Measurements from ENCODE around the gene SMIM32. TPM values are rescaled to one million over a fixed set of nuclear protein-coding genes. Genes with fewer than 3 reads are reported as not detected.

Gene SMIM32
- total and polyA plus RNA-seq, 9 of the 15 experiments (the other 6 are each of a cell fraction or from before 2014, with no cell fraction given), result not detected

GRCh38 chr5:136185974-136186665, 6.8 kb downstream of the SMIM32 start (continued):
- TF ChIP-seq TRIM25 (IDR thresholded peaks at IDR 0.05; ENCODE audit: borderline replicate concordance) (no peak), SAFB2 (IDR thresholded peaks at IDR 0.05; ENCODE audit: borderline replicate concordance, low read depth, low read length, severe bottlenecking) (no peak)

- ChIA-PET CTCF (ENCODE audit: low intra/inter-chr PET ratio) (no interaction called here), POLR2A (no interaction called here)
- DNase-seq (ENCODE audit: extremely low read depth in 1 of 4, low spot score in 3 of 4) (no peak), ATAC-seq (no peak), FAIRE-seq (no peak)
- H3K27ac ChIP-seq (ENCODE audit: extremely low read depth, low read depth, low read length), result no peak overlapping the region
- no peaks in the 10 kb centered on the region for H3K9me1 ChIP-seq (ENCODE audit: control insufficient read depth, insufficient read depth, low read length)
- no peaks in the 10 kb centered on the region for H4K20me1 ChIP-seq (replicated peaks; ENCODE audit: control insufficient read depth, insufficient read depth, low read length)
- peaks cover 7% of the 10 kb centered on the region; the same call in 2 of the 3 replicates for H3K36me3 ChIP-seq (ENCODE audit: control insufficient read depth, insufficient read depth, low read length)
- H2AFZ ChIP-seq (ENCODE audit: low read depth, low read length), result no peak overlapping the region
- H3K4me3 ChIP-seq, result no peak overlapping the region
- BruUV-seq (replicated peaks), result no TSS peak
- no peaks in the 10 kb centered on the region for H3K4me1 ChIP-seq (replicated peaks in 1 of 2; ENCODE audit: control insufficient read depth in 2 of 2, insufficient read depth in 2 of 2, low read length in 2 of 2)
- no peak overlapping the region for H3K4me2 ChIP-seq (ENCODE audit: insufficient read depth, low read length)
- no peaks in the 10 kb centered on the region for H3K27me3 ChIP-seq (ENCODE audit: control insufficient read depth in 2 of 2, insufficient read depth in 2 of 2, low read length in 2 of 2)
- in situ Hi-C loops (cut with MboI), result no loop called here
- H3K79me2 ChIP-seq (ENCODE audit: control insufficient read depth, insufficient read depth, low read length), result no peaks in the 10 kb centered on the region
- no peak overlapping the region for H3K9ac ChIP-seq (ENCODE audit: insufficient read depth in 1 of 2, low read depth in 2 of 2, low read length in 2 of 2)
- TF ChIP-seq NFIC (IDR thresholded peaks at IDR 0.05), result no peak
- no peak for TF ChIP-seq KDM4B (IDR thresholded peaks at IDR 0.05; ENCODE audit: borderline replicate concordance in 2 of 2, low read depth in 1 of 2)
- no peak for TF ChIP-seq ARID2 (IDR thresholded peaks at IDR 0.05)
- no peak for TF ChIP-seq CHD4 (IDR thresholded peaks at IDR 0.05; ENCODE audit: insufficient read depth, insufficient replicate concordance, low read depth, low read length, poor library complexity, severe bottlenecking)
- no peak for TF ChIP-seq ZBTB26 (CRISPR knock-in tag; IDR thresholded peaks at IDR 0.05)
- TF ChIP-seq MBD2 (IDR thresholded peaks at IDR 0.05; ENCODE audit: borderline replicate concordance, low read depth), result no peak
- TF ChIP-seq NBN (IDR thresholded peaks at IDR 0.05; ENCODE audit: low read depth), result no peak
- no peak for TF ChIP-seq PYGO2 (tag; IDR thresholded peaks at IDR 0.05)
- TF ChIP-seq ZKSCAN8 (CRISPR knock-in tag; IDR thresholded peaks at IDR 0.05), result no peak
- TF ChIP-seq ARID3A (IDR thresholded peaks at IDR 0.05; ENCODE audit: borderline replicate concordance, low read depth, low read length), result no peak
- no peak for TF ChIP-seq PTTG1 (tag; IDR thresholded peaks at IDR 0.05; ENCODE audit: low read depth)
- no peak for TF ChIP-seq SP1 (CRISPR knock-in tag; IDR thresholded peaks at IDR 0.05)
- no peak for TF ChIP-seq CAMTA2 (CRISPR knock-in tag; conservative IDR thresholded peaks at IDR 0.05)
- no peak for TF ChIP-seq SIN3A (IDR thresholded peaks at IDR 0.05; ENCODE audit: borderline replicate concordance in 2 of 2, control insufficient read depth in 1 of 2, low read depth in 2 of 2, low read length in 2 of 2)
- intact Hi-C loops (cut with micrococcal nuclease), result no loop called here
- WGBS (ENCODE audit: insufficient coverage, low coverage, missing lambda C conversion rate), result 71% methylated on average over 1 of the region's 1 CpG
- no peaks in the 10 kb centered on the region for H3K9me3 ChIP-seq (replicated peaks; ENCODE audit: control insufficient read depth, insufficient read depth, low read depth, low read length)
Observed at GRCh38 chr5:136182618-136183017, 10.3 kb downstream of the SMIM32 start.

All from K562 (cell line).